WERI-Rb-1 (cell line): ENCODE results near the gene OBP2A.

Experiments
- DNase-seq: peaks from one replicate; pipeline ENCODE4 v3.0.0-alpha.2; 2020
- H3K27ac ChIP-seq: fragments of 250-450 bp; sonication (Bioruptor Pico); 2 replicates; pipeline ENCODE4 v1.5.1; 2020; ENCODE audit warnings: mild to moderate bottlenecking, moderate library complexity
- H3K27me3 ChIP-seq: fragments of 250-450 bp; sonication (Bioruptor Pico); 2 replicates; pipeline ENCODE4 v1.5.1; 2021; ENCODE audit warnings: mild to moderate bottlenecking, low read depth, moderate library complexity; ENCODE audit not compliant: insufficient read depth, severe bottlenecking
- H3K36me3 ChIP-seq: fragments of 250-450 bp; sonication (Bioruptor Pico); 2 replicates; pipeline ENCODE4 v1.5.1; 2020; ENCODE audit warnings: mild to moderate bottlenecking, moderate library complexity
- H3K4me3 ChIP-seq: 2 replicates; pipeline ENCODE4 v1.5.1; 2011; ENCODE audit warnings: low read depth, mild to moderate bottlenecking, control low read depth, low read length
- H3K9me3 ChIP-seq: fragments of 250-450 bp; sonication (Bioruptor Pico); 2 replicates; pipeline ENCODE4 v1.5.1; 2021; ENCODE audit warnings: mild to moderate bottlenecking, moderate library complexity; ENCODE audit not compliant: severe bottlenecking
- TF ChIP-seq, protein P1 (sequence below): IDR thresholded peaks from 2 replicates; pipeline ENCODE4 v1.5.1; 2011; ENCODE audit warnings: low read depth, mild to moderate bottlenecking, control low read depth, inconsistent platforms, low read length

OBP2A gene

DNA sequence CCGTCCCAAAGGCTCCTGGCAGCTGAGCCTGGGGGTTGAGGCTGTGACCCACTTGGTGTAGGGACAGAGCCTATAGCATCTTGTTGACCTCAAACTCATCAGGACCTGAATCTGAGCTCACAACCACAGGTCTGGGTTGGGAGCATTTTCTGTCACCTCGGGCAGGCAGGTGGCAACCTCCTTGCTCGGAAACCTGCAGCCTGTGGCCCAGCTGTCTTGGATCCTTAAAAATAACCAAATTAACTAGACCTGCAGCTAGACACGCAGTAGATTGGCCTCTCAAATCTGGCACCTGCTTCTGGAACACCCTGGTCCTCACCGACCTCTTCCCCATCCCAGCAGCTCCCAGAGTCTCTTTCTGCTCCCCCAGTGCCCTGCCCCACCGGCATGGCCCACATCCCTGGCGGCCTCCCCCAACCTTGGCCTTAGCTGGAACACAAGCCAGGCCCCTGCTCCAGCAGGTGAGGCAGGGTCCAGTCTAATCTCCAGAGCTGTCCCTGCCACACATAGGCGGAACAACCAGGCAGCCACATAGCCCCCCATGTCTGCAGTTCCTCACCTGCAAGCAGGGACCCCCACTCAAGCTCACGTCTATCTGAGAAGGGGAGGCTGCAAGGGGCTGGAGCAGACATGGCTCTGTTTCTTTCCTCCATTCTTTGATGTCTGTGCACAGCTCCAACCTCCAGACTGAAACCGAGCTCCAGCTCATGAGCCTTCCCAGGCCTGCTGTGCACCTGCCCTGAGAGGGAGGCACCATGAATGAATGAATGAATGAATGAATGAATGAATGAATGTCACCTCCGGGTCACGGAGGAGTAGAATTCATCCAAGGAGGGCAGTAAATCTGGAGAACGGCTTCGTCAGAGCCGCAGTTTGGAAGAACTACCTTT lies 43.9 kb downstream of the OBP2A start:
- TF ChIP-seq, protein P1, sequence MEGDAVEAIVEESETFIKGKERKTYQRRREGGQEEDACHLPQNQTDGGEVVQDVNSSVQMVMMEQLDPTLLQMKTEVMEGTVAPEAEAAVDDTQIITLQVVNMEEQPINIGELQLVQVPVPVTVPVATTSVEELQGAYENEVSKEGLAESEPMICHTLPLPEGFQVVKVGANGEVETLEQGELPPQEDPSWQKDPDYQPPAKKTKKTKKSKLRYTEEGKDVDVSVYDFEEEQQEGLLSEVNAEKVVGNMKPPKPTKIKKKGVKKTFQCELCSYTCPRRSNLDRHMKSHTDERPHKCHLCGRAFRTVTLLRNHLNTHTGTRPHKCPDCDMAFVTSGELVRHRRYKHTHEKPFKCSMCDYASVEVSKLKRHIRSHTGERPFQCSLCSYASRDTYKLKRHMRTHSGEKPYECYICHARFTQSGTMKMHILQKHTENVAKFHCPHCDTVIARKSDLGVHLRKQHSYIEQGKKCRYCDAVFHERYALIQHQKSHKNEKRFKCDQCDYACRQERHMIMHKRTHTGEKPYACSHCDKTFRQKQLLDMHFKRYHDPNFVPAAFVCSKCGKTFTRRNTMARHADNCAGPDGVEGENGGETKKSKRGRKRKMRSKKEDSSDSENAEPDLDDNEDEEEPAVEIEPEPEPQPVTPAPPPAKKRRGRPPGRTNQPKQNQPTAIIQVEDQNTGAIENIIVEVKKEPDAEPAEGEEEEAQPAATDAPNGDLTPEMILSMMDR, result no peak
- Histone ChIP-seq H3K9me3 (no peaks in the 10 kb centered on the region), H3K27me3 (no peaks in the 10 kb centered on the region), H3K4me3 (no peak overlapping the region), H3K36me3 (no peaks in the 10 kb centered on the region), H3K27ac (no peak overlapping the region)
- no peak for DNase-seq

DNA sequence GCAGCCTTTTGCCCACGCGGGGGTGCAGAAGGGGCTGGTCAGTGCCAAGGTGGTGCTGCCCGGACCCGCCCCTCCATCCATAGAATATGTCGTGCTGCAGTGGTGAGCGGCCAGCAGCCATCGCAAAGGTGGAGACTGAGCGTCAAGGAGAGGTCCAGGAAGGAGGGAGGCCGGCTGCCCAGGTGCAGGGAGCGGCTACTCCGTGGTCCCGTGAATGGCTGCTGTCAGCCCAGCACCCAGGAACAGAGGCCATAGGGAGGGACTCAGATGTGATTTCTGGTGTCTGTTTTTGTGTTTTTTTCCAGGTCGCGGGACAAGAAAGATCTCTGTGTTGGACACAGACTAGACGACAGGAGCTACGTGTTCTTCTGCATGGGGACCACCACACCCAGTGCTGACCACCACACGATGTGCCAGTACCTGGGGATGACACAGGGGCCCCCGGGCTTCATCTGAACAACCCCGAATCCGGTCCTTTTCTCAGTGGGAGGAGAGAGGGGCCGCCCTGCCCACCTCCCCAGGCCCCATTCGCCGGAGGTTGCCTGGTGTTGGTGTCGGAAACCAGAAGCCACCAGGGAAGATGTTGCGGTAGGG lies 44.7 kb downstream of the OBP2A start:
- H3K4me3 ChIP-seq, result no peak overlapping the region
- peaks cover 4% of the 10 kb centered on the region for H3K9me3 ChIP-seq
- TF ChIP-seq, protein P1, result no peak
- H3K27ac ChIP-seq, result no peak overlapping the region
- no peaks in the 10 kb centered on the region for H3K27me3 ChIP-seq
- no peaks in the 10 kb centered on the region for H3K36me3 ChIP-seq
- DNase-seq, result no peak

GRCh38 chr9:135591506-135592330 lies 45.8 kb downstream of the OBP2A start:
- Histone ChIP-seq H3K36me3 (no peaks in the 10 kb centered on the region), H3K27me3 (no peaks in the 10 kb centered on the region), H3K27ac (no peak overlapping the region), H3K9me3 (peaks cover 4% of the 10 kb centered on the region), H3K4me3 (no peak overlapping the region)
- TF ChIP-seq, protein P1, result no peak
- DNase-seq, result no peak

GRCh38 chr9:135592331-135592590 lies 46.3 kb downstream of the OBP2A start:
- TF ChIP-seq, protein P1, result no peak
- Histone ChIP-seq H3K36me3 (no peaks in the 10 kb centered on the region), H3K27me3 (no peaks in the 10 kb centered on the region), H3K4me3 (no peak overlapping the region), H3K9me3 (peaks cover 4% of the 10 kb centered on the region), H3K27ac (no peak overlapping the region)
- DNase-seq, result no peak

DNA sequence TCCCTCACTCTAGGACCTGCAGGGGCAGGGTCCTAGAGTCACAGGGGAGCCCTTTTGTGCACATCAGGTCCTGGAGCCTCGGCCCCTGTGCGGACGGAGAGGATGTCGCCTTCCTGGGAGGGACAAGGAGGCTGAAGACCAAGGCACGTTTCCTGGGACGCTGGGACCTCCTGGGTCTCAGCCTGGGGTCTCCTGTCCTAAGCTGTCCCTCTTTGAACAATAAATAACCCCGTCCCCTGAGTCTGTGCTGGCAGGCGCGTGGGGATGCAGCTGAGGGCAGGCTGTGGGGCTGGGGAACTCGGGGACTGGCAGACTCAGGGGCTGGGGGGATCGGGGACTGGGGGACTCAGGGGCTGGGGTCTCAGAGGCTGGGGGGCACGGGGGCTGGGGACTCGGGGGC lies 46.7 kb downstream of the OBP2A start:
- TF ChIP-seq, protein P1, result no peak
- H3K27ac ChIP-seq, result no peak overlapping the region

More for the DNA sequence above, 46.7 kb downstream of the OBP2A start:
- Histone ChIP-seq H3K36me3 (no peaks in the 10 kb centered on the region), H3K9me3 (peaks cover 4% of the 10 kb centered on the region), H3K4me3 (no peak overlapping the region), H3K27me3 (no peaks in the 10 kb centered on the region)
- DNase-seq, result no peak
